HEK293 (cell line): ENCODE measurements around the gene PCNX3.

Experiments used
- CTCF ChIA-PET: fragments of 350-600 bp; formaldehyde crosslinking; extraction: SDS; loops from one replicate; lab custom pipeline; 2021; ENCODE audit warnings: antibody characterized with exemption; lab: Yijun Ruan, JAX
- POLR2A ChIA-PET: fragments of 300-600 bp; formaldehyde crosslinking; extraction: SDS; loops from one replicate; lab custom pipeline; 2020; ENCODE audit warnings: antibody characterized with exemption, inconsistent platforms; lab: Yijun Ruan, JAX
- H3K27ac ChIP-seq: fragments of 200-500 bp; sonication (Bioruptor generic); 2 replicates; pipeline ENCODE4 v1.5.1; 2014; ENCODE audit warnings: low read depth, low read length, control low read depth, inconsistent platforms; ENCODE audit errors: extremely low read depth
- H3K36me3 ChIP-seq, 2 experiments: fragments of 200-500 bp in 1 of 2; sonication (Bioruptor generic) in 1 of 2; 1 replicate in 1 of 2; 2 replicates in 1 of 2; pipeline ENCODE4 v1.5.1; 2014 to 2017; ENCODE audit warnings: inconsistent platforms in 2 of 2, low read length in 2 of 2; ENCODE audit not compliant: control insufficient read depth in 2 of 2, insufficient read depth in 1 of 2
- H3K4me1 ChIP-seq: fragments of 200-500 bp; sonication (Bioruptor generic); 2 replicates; pipeline ENCODE4 v1.5.1; 2014; ENCODE audit warnings: mild to moderate bottlenecking, low read length, inconsistent platforms; ENCODE audit not compliant: control insufficient read depth, insufficient read depth
- H3K4me3 ChIP-seq: 2 replicates; pipeline ENCODE4 v1.5.1; 2011; ENCODE audit warnings: low read depth, mild to moderate bottlenecking, control low read depth, low read length, moderate library complexity
- H3K9me3 ChIP-seq: fragments of 200-500 bp; sonication (Bioruptor generic); 2 replicates; pipeline ENCODE4 v1.5.1; 2014; ENCODE audit warnings: low read depth, low read length, inconsistent platforms; ENCODE audit not compliant: control insufficient read depth, insufficient read depth
- GLI4 ChIP-seq: fragments of 450-650 bp; formaldehyde crosslinking; IDR thresholded peaks from 2 replicates; pipeline ENCODE4 v1.5.1; 2016; ENCODE audit warnings: missing biosample characterization, missing genetic modification characterization
- GLIS1 ChIP-seq: fragments of 450-650 bp; formaldehyde crosslinking; IDR thresholded peaks from 2 replicates; pipeline ENCODE4 v1.5.1; 2016; ENCODE audit warnings: missing biosample characterization, missing genetic modification characterization
- HOXC10 ChIP-seq: sonication (generic); formaldehyde crosslinking; IDR thresholded peaks from 2 replicates; pipeline ENCODE4 v1.8.1; 2023; ENCODE audit warnings: mild to moderate bottlenecking, missing genetic modification reagents
- KLF10 ChIP-seq: fragments of 450-650 bp; IDR thresholded peaks from 2 replicates; pipeline ENCODE4 v1.5.1; 2018; ENCODE audit warnings: missing biosample characterization, mild to moderate bottlenecking, missing genetic modification characterization
- KLF16 ChIP-seq: fragments of 450-650 bp; formaldehyde crosslinking; IDR thresholded peaks from 2 replicates; pipeline ENCODE4 v1.5.1; 2017; ENCODE audit warnings: missing biosample characterization, missing genetic modification characterization
- RBAK ChIP-seq: fragments of 450-650 bp; formaldehyde crosslinking; IDR thresholded peaks from 2 replicates; pipeline ENCODE4 v1.5.1; 2016; ENCODE audit warnings: missing biosample characterization, missing genetic modification characterization
- ZNF132 ChIP-seq: fragments of 450-650 bp; formaldehyde crosslinking; IDR thresholded peaks from 2 replicates; pipeline ENCODE4 v1.5.1; 2017; ENCODE audit warnings: missing biosample characterization, missing genetic modification characterization, borderline replicate concordance
- ZNF16 ChIP-seq: fragments of 450-650 bp; formaldehyde crosslinking; IDR thresholded peaks from 2 replicates; pipeline ENCODE4 v1.5.1; 2016; ENCODE audit warnings: low read depth, missing biosample characterization, missing genetic modification characterization
- ZNF19 ChIP-seq: fragments of 450-650 bp; formaldehyde crosslinking; IDR thresholded peaks from 2 replicates; pipeline ENCODE4; 2016; ENCODE audit warnings: missing biosample characterization, missing genetic modification characterization, low read depth
- ZNF202 ChIP-seq: fragments of 450-650 bp; formaldehyde crosslinking; IDR thresholded peaks from 2 replicates; pipeline ENCODE4 v1.5.1; 2016; ENCODE audit warnings: missing biosample characterization, missing genetic modification characterization, borderline replicate concordance
- ZNF596 ChIP-seq: fragments of 450-650 bp; IDR thresholded peaks from 2 replicates; pipeline ENCODE4 v1.5.0; 2018; ENCODE audit warnings: missing biosample characterization, mild to moderate bottlenecking, missing genetic modification characterization, moderate library complexity
- ZNF629 ChIP-seq: fragments of 450-650 bp; formaldehyde crosslinking; IDR thresholded peaks from 2 replicates; pipeline ENCODE4 v1.5.1; 2017; ENCODE audit warnings: missing biosample characterization, missing genetic modification characterization
- ZNF654 ChIP-seq: fragments of 450-650 bp; formaldehyde crosslinking; IDR thresholded peaks from 2 replicates; pipeline ENCODE4 v1.5.1; 2016; ENCODE audit warnings: low read depth, missing biosample characterization, missing genetic modification characterization
- ZNF777 ChIP-seq: fragments of 450-650 bp; formaldehyde crosslinking; IDR thresholded peaks from 2 replicates; pipeline ENCODE4 v1.5.1; 2017; ENCODE audit warnings: missing biosample characterization, missing genetic modification characterization, borderline replicate concordance
- ZNF830 ChIP-seq: fragments of 450-650 bp; IDR thresholded peaks from 2 replicates; pipeline ENCODE4 v1.5.0; 2018; ENCODE audit warnings: missing biosample characterization, missing genetic modification characterization, low read depth, mild to moderate bottlenecking, moderate library complexity
- ZSCAN16 ChIP-seq: fragments of 450-650 bp; formaldehyde crosslinking; IDR thresholded peaks from 2 replicates; pipeline ENCODE4 v1.5.1; 2016; ENCODE audit warnings: missing biosample characterization, missing genetic modification characterization
- TF ChIP-seq, protein P1 (sequence below): fragments of 450-650 bp; formaldehyde crosslinking; IDR thresholded peaks from 2 replicates; pipeline ENCODE4 v1.5.1; 2016; ENCODE audit warnings: missing biosample characterization, missing genetic modification characterization
- TF ChIP-seq, protein P2 (sequence below): fragments of 450-650 bp; formaldehyde crosslinking; IDR thresholded peaks from 2 replicates; pipeline ENCODE4 v1.5.1; 2016; ENCODE audit warnings: missing biosample characterization, missing genetic modification characterization
- TF ChIP-seq, protein P3 (sequence below): fragments of 450-650 bp; IDR thresholded peaks from 2 replicates; pipeline ENCODE4 v1.5.1; 2018; ENCODE audit warnings: missing biosample characterization, mild to moderate bottlenecking, missing genetic modification characterization
- TF ChIP-seq, protein P4 (sequence below): fragments of 450-650 bp; formaldehyde crosslinking; IDR thresholded peaks from 2 replicates; pipeline ENCODE4 v1.5.1; 2017; ENCODE audit warnings: missing biosample characterization, missing genetic modification characterization

PCNX3 gene

DNA sequence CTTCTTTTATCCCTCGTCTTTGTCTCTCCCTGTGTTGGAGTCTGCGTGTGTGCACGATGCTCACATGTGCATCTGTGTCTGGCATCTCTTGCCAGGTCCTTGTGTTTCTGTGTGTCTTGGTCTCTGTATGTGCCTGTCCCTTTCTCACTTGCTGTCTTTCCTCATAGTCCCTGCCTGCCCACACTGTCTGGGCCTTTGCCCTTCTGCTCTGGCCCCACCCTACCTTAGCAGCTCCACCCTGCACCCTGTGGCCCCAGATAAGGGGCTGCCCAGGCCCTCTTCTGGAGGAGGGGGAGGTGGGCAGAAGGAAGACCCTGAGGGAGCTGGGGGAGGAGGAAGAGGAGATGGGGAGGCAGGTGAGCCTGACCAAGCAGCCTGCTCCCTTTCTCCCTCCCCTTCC, 36.9 kb upstream of the PCNX3 start:
- POLR2A ChIA-PET, result no interaction called here
- no peak overlapping the region for H3K27ac ChIP-seq
- CTCF ChIA-PET, result interaction anchor here (0.7 to 3.5 kb wide), 2 partner anchors 10 to 55 kb away, joined by 6 to 28 read pairs; no protein-coding TSS in a partner anchor
- no peak overlapping the region for H3K4me3 ChIP-seq
- no peaks in the 10 kb centered on the region for H3K9me3 ChIP-seq
- peaks cover 0 to 10% of the 10 kb centered on the region in 2 experiments; a peak in 1 of 3 replicates for H3K36me3 ChIP-seq
- TF ChIP-seq ZNF132 (tag by site-specific recombination), result no peak
- TF ChIP-seq RBAK (tag by site-specific recombination), result no peak
- TF ChIP-seq, protein P1, sequence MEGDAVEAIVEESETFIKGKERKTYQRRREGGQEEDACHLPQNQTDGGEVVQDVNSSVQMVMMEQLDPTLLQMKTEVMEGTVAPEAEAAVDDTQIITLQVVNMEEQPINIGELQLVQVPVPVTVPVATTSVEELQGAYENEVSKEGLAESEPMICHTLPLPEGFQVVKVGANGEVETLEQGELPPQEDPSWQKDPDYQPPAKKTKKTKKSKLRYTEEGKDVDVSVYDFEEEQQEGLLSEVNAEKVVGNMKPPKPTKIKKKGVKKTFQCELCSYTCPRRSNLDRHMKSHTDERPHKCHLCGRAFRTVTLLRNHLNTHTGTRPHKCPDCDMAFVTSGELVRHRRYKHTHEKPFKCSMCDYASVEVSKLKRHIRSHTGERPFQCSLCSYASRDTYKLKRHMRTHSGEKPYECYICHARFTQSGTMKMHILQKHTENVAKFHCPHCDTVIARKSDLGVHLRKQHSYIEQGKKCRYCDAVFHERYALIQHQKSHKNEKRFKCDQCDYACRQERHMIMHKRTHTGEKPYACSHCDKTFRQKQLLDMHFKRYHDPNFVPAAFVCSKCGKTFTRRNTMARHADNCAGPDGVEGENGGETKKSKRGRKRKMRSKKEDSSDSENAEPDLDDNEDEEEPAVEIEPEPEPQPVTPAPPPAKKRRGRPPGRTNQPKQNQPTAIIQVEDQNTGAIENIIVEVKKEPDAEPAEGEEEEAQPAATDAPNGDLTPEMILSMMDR (tag by site-specific recombination), result no peak
- TF ChIP-seq, protein P2, sequence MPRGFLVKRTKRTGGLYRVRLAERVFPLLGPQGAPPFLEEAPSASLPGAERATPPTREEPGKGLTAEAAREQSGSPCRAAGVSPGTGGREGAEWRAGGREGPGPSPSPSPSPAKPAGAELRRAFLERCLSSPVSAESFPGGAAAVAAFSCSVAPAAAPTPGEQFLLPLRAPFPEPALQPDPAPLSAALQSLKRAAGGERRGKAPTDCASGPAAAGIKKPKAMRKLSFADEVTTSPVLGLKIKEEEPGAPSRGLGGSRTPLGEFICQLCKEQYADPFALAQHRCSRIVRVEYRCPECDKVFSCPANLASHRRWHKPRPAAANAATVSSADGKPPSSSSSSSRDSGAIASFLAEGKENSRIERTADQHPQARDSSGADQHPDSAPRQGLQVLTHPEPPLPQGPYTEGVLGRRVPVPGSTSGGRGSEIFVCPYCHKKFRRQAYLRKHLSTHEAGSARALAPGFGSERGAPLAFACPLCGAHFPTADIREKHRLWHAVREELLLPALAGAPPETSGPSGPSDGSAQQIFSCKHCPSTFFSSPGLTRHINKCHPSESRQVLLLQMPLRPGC, result no peak
- TF ChIP-seq ZNF830 (tag by site-specific recombination), result no peak
- TF ChIP-seq ZNF596 (tag by site-specific recombination), result no peak
- no peak for TF ChIP-seq ZSCAN16
- no peak for TF ChIP-seq ZNF654 (tag by site-specific recombination)
- no peak for TF ChIP-seq ZNF16 (tag by site-specific recombination)
- TF ChIP-seq KLF16 (tag by site-specific recombination), result no peak
- no peak for TF ChIP-seq GLIS1
- no peak for TF ChIP-seq ZNF777 (tag by site-specific recombination)
- H3K4me1 ChIP-seq, result peaks cover 7% of the 10 kb centered on the region; the same call in 1 of the 2 replicates

DNA sequence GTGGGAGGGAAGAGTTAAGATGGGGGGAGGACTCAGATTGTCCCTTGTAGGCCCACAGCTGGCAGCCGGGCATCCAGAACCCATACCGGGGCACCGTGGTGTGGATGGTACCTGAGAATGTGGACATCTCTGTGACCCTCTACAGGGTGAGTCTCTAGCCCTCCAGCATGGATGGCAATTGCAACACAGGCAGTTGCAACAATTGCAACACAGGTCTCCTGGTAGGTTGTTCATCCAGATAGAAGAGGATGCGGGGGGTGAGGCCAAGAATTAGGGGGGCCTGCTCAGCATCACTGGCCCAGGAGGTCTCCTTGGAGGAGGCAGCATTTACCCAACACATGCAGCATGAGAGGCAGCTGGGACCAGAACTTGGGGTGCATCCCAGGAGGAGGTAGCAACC, 36.3 kb upstream of the PCNX3 start:
- Histone ChIP-seq H3K4me3 (no peak overlapping the region), H3K27ac (no peak overlapping the region), H3K36me3 (peaks cover 0 to 12% of the 10 kb centered on the region in 2 experiments; a peak in 1 of 3 replicates), H3K4me1 (peaks cover 4% of the 10 kb centered on the region; the same call in 1 of the 2 replicates), H3K9me3 (no peaks in the 10 kb centered on the region)
- TF ChIP-seq GLIS1 (peak; percentile 18; the same call in 1 of the 2 replicates), KLF10 (no peak), HOXC10 (CRISPR knock-in tag) (no peak), ZNF202 (tag by site-specific recombination) (no peak), ZNF629 (tag by site-specific recombination) (no peak), GLI4 (no peak), ZNF19 (tag by site-specific recombination) (no peak)
- TF ChIP-seq, protein P3, sequence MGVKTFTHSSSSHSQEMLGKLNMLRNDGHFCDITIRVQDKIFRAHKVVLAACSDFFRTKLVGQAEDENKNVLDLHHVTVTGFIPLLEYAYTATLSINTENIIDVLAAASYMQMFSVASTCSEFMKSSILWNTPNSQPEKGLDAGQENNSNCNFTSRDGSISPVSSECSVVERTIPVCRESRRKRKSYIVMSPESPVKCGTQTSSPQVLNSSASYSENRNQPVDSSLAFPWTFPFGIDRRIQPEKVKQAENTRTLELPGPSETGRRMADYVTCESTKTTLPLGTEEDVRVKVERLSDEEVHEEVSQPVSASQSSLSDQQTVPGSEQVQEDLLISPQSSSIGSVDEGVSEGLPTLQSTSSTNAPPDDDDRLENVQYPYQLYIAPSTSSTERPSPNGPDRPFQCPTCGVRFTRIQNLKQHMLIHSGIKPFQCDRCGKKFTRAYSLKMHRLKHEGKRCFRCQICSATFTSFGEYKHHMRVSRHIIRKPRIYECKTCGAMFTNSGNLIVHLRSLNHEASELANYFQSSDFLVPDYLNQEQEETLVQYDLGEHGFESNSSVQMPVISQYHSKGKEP (tag by site-specific recombination), result 0 out of 2 replicates have a peak, but pooled peaks have one; percentile 23
- TF ChIP-seq, protein P4, sequence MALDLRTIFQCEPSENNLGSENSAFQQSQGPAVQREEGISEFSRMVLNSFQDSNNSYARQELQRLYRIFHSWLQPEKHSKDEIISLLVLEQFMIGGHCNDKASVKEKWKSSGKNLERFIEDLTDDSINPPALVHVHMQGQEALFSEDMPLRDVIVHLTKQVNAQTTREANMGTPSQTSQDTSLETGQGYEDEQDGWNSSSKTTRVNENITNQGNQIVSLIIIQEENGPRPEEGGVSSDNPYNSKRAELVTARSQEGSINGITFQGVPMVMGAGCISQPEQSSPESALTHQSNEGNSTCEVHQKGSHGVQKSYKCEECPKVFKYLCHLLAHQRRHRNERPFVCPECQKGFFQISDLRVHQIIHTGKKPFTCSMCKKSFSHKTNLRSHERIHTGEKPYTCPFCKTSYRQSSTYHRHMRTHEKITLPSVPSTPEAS (tag by site-specific recombination), result no peak
- CTCF ChIA-PET, result interaction anchor here (0.6 to 0.7 kb wide), 2 partner anchors 42 to 54 kb away, joined by 3 to 6 read pairs; no protein-coding TSS in a partner anchor
- POLR2A ChIA-PET, result interaction anchor here (0.7 kb wide), 1 partner anchor 224 kb away, joined by 4 read pairs; no protein-coding TSS in a partner anchor
